GM19372 (cell line): ENCODE results near the gene UACA.
"Not testable (repeated sequence)": the region's sequence is repeated elsewhere in the genome, so short reads cannot be mapped to it uniquely, and the experiment has no call there.

ENCODE experiments used
- ATAC-seq: cut with Tn5 transposase; IDR thresholded peaks from one replicate; pipeline ENCODE4 v1.9.1; 2021; ENCODE audit warnings: mild to moderate bottlenecking, low read depth, moderate library complexity; ENCODE audit not compliant: unreplicated experiment

The UACA gene

GRCh38 chr15:70758790-70759462 lies 4.4 kb downstream of the UACA start:
- no peak for ATAC-seq

GRCh38 chr15:70757627-70758026 lies 5.7 kb downstream of the UACA start:
- no peak for ATAC-seq

- ATAC-seq: no peak
Measured at GRCh38 chr15:70754862-70755261, 8.5 kb downstream of the UACA start.

GRCh38 chr15:70753101-70753829 lies 10.1 kb downstream of the UACA start:
- ATAC-seq: no peak

- ATAC-seq: no peak
Measured at GRCh38 chr15:70752193-70752635, 11.1 kb downstream of the UACA start.

GRCh38 chr15:70750203-70750869 lies 13.0 kb downstream of the UACA start:
- ATAC-seq: no peak

GRCh38 chr15:70748281-70748747 lies 15.0 kb downstream of the UACA start:
- ATAC-seq: no peak

GRCh38 chr15:70746598-70746997 lies 16.8 kb downstream of the UACA start:
- ATAC-seq: not testable (repeated sequence)

GRCh38 chr15:70742928-70743327 lies 20.4 kb downstream of the UACA start:
- no peak for ATAC-seq

- ATAC-seq: no peak
Measured at GRCh38 chr15:70741677-70742293, 21.6 kb downstream of the UACA start.

- ATAC-seq: no peak
Measured at GRCh38 chr15:70741107-70741531, 22.2 kb downstream of the UACA start.

- ATAC-seq: not testable (repeated sequence)
Measured at GRCh38 chr15:70735040-70735439, 28.3 kb downstream of the UACA start.

GRCh38 chr15:70729164-70729563 lies 34.2 kb downstream of the UACA start:
- ATAC-seq: no peak

GRCh38 chr15:70726753-70727152 lies 36.6 kb downstream of the UACA start:
- ATAC-seq: no peak

- no peak for ATAC-seq
Measured at GRCh38 chr15:70723927-70724326, 39.4 kb downstream of the UACA start.

- no peak for ATAC-seq
Measured at GRCh38 chr15:70723122-70723422, 40.3 kb downstream of the UACA start.

- ATAC-seq: no peak
Measured at GRCh38 chr15:70722266-70723121, 40.9 kb downstream of the UACA start.

GRCh38 chr15:70720228-70721016 lies 42.9 kb downstream of the UACA start:
- no peak for ATAC-seq

GRCh38 chr15:70717237-70717793 lies 46.0 kb downstream of the UACA start:
- no peak for ATAC-seq
